Measurements from ENCODE around the gene MFAP3L. TPM values are rescaled to one million over a fixed set of nuclear protein-coding genes. Genes with fewer than 3 reads are reported as not detected.

Gene MFAP3L
- total and polyA plus RNA-seq, 8 donors, result 0.29 to 2.4 (median 0.53) TPM; not detected in 1

- no peak for DNase-seq
- Histone ChIP-seq H3K36me3 (no peaks in the 10 kb centered on the region), H3K4me1 (no peaks in the 10 kb centered on the region), H3K9me3 (no peaks in the 10 kb centered on the region), H3K27ac (no peak overlapping the region), H3K4me3 (no peak overlapping the region), H3K27me3 (peaks cover 0 to 7% (median 0%) of the 10 kb centered on the region in 3 donors)
- intact Hi-C loops (cut with DNase I; ENCODE audit: low total_unique reads), result no loop called here
- WGBS, 5 donors, result 79 to 96% (median 92%) methylated on average over 1 of the region's 1 CpG
- TF ChIP-seq POLR2A (IDR thresholded peaks at IDR 0.05), result no peak
- no peak for TF ChIP-seq EP300 (IDR thresholded peaks at IDR 0.05)
- no peak for TF ChIP-seq CTCF (IDR thresholded peaks at IDR 0.05)
- TF ChIP-seq POLR2AphosphoS5 (IDR thresholded peaks at IDR 0.05), result no peak
Measured at GRCh38 chr4:170037481-170037880, 11.3 kb upstream of the MFAP3L start.

- TF ChIP-seq EP300 (IDR thresholded peaks at IDR 0.05) (no peak), CTCF (IDR thresholded peaks at IDR 0.05) (no peak), POLR2AphosphoS5 (IDR thresholded peaks at IDR 0.05) (no peak), POLR2A (IDR thresholded peaks at IDR 0.05) (no peak)
- H3K9me3 ChIP-seq, result no peaks in the 10 kb centered on the region
- no peaks in the 10 kb centered on the region for H3K4me1 ChIP-seq
- 80 to 88% (median 87%) methylated on average over 3 of the region's 3 CpGs for WGBS, 5 donors
- no peaks in the 10 kb centered on the region for H3K36me3 ChIP-seq
- peaks cover 0 to 7% (median 0%) of the 10 kb centered on the region in 3 donors for H3K27me3 ChIP-seq
- no peak overlapping the region for H3K4me3 ChIP-seq
- intact Hi-C loops (cut with DNase I; ENCODE audit: low total_unique reads), result no loop called here
- no peak for DNase-seq
- no peak overlapping the region for H3K27ac ChIP-seq
Measured at GRCh38 chr4:170035845-170036244, 9.7 kb upstream of the MFAP3L start.

- DNase-seq, result no peak
- Histone ChIP-seq H3K36me3 (no peaks in the 10 kb centered on the region), H3K27ac (no peak overlapping the region), H3K27me3 (peaks cover 0 to 7% (median 0%) of the 10 kb centered on the region in 3 donors), H3K9me3 (no peaks in the 10 kb centered on the region), H3K4me1 (no peaks in the 10 kb centered on the region), H3K4me3 (no peak overlapping the region)
- TF ChIP-seq CTCF (IDR thresholded peaks at IDR 0.05) (no peak), POLR2A (IDR thresholded peaks at IDR 0.05) (no peak), EP300 (IDR thresholded peaks at IDR 0.05) (no peak), POLR2AphosphoS5 (IDR thresholded peaks at IDR 0.05) (no peak)
- 45 to 96% (median 67%) methylated on average over 1 of the region's 1 CpG for WGBS, 5 donors
- intact Hi-C loops (cut with DNase I; ENCODE audit: low total_unique reads), result no loop called here
Measured at GRCh38 chr4:170035231-170035630, 9.0 kb upstream of the MFAP3L start.

GRCh38 chr4:170033999-170034398 lies 7.8 kb upstream of the MFAP3L start:
- intact Hi-C loops (cut with DNase I; ENCODE audit: low total_unique reads), result no loop called here
- H3K4me1 ChIP-seq, result no peaks in the 10 kb centered on the region
- WGBS, 5 donors, result 83 to 90% (median 86%) methylated on average over 2 of the region's 2 CpGs

More at GRCh38 chr4:170033999-170034398, 7.8 kb upstream of the MFAP3L start:
- Histone ChIP-seq H3K9me3 (no peaks in the 10 kb centered on the region), H3K27me3 (peaks cover 0 to 7% (median 0%) of the 10 kb centered on the region in 3 donors), H3K4me3 (no peak overlapping the region), H3K36me3 (no peaks in the 10 kb centered on the region), H3K27ac (no peak overlapping the region)
- TF ChIP-seq POLR2AphosphoS5 (IDR thresholded peaks at IDR 0.05) (no peak), POLR2A (IDR thresholded peaks at IDR 0.05) (no peak), CTCF (IDR thresholded peaks at IDR 0.05) (no peak), EP300 (IDR thresholded peaks at IDR 0.05) (no peak)
- no peak for DNase-seq

Data from stomach (tissue), 9 donors.